HG02973 (cell line): ENCODE results near the gene WDCP.

Experiments used
- ATAC-seq: cut with Tn5 transposase; IDR thresholded peaks from one replicate; pipeline ENCODE4 v1.9.1; 2021; ENCODE audit warnings: moderate library complexity; ENCODE audit not compliant: unreplicated experiment

WDCP gene

GRCh38 chr2:24008672-24009366 is 38.4 kb downstream of the WDCP start:
- no peak for ATAC-seq

GRCh38 chr2:24007693-24008092 is 39.5 kb downstream of the WDCP start:
- ATAC-seq: no peak

DNA sequence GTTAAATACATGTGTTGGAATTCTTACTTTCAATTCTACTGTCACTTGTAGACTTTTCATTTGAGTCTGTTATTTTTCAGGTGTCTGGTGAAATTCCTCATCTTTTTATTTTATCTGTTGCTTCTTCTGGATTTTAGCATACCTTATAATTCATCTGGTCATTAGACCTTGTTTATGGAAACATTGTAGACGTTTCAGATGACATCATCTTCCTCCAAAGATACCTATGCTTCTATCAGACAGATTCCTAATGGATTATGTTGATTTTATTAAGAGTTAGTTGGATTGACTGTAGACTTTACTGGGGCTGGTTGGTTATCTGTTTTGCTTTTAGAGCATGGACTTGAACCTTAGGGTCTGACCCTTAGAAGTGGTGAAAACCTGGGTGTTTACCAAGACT is 52.6 kb downstream of the WDCP start:
- no peak for ATAC-seq

DNA sequence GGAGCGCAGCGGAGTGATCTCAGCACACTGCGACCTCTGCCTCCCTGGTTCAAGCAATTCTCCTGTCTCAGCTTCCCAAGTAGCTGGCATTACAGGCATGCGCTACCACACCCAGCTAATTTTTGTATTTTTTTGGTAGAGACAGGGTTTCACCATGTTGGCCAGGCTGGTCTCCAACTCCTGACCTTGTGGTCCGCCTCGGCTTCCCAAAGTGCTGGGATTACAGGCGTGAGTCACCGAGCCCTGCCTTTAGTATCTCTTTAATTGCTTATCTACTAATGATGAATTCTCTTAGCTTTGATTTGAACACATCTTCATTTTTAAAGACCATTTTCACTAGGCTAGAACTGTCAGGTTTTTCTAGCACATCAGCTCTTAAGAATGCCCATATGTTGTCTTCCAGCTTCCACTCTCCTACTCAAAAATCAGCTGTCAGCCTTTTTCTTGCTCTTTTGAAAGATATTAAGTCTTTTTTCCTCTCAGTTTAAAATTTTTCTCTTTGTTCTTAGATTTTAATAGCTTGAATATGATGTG is 53.4 kb downstream of the WDCP start:
- no peak for ATAC-seq

DNA sequence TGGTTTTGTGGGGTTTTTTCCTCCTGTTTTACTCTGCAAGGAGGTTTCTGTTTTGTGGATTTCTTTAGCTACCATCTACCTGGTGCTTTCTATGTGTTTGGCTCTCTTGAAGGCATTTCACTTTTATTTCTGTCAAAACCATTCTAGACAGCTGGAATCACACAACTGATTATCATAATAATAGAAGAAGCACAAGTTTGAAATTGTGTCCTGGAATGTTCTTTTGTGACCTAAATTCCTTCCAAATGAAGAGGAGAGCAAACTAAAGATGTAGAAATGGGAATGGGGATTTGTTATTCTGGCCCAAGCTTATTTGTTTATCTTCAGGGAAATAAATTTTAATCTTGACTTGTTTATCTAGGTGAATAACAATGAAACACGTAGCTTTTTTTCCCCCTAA is 54.3 kb downstream of the WDCP start:
- no peak for ATAC-seq

DNA sequence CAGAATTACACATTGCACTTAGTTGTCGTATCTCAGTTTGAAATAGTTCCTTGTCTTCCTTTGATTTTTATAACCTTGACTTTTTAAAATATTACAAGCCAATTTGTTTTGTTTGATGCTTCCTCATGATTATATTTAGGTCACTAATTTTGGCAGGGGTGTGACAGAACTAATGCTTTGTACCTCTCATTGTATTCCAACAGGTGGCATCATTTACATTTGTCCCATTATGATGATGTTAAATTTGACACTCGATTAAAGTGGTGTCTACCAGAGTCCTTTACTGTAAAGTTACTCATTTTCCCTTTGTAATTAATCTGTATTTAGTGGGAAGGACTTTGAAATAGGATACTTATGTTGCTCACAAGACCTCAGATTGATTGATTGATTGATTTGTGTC is 58.8 kb downstream of the WDCP start:
- ATAC-seq: no peak
